ENCODE measurements around the gene SGIP1.

GRCh38 chr1:66510407-66510806 lies 23.5 kb upstream of the SGIP1 start:
- no peak for TF ChIP-seq CTCF (conservative IDR thresholded peaks at IDR 0.05; ENCODE audit: low read depth, low read length)
- no peak for TF ChIP-seq EZH2 (IDR thresholded peaks at IDR 0.05; ENCODE audit: low read length, unreplicated experiment)
- TF ChIP-seq EZH2phosphoT487 (IDR thresholded peaks at IDR 0.05; ENCODE audit: borderline replicate concordance, low read length) = no peak

Measured in PC-3 (cell line).